AG09309 (cell line): ENCODE data around the gene GSTM5.
A peak's percentile ranks its signal among the peaks of the same experiment; 100 is the strongest.
"Not testable (repeated sequence)": the region's sequence is repeated elsewhere in the genome, so short reads cannot be mapped to it uniquely, and the experiment has no call there.

Experiments used
- DNase-seq: peaks from one replicate; pipeline ENCODE4 v3.0.0-alpha.2; 2010; ENCODE audit warnings: low read depth
- H3K4me3 ChIP-seq: 2 replicates; pipeline ENCODE4 v1.5.1; 2011; ENCODE audit warnings: mild to moderate bottlenecking, low read depth, low read length, moderate library complexity; ENCODE audit not compliant: control insufficient read depth
- CTCF ChIP-seq: IDR thresholded peaks from 2 replicates; pipeline ENCODE4 v1.5.1; 2011; ENCODE audit warnings: mild to moderate bottlenecking, low read depth, low read length, inconsistent platforms; ENCODE audit not compliant: insufficient read depth, control insufficient read depth; ENCODE audit errors: missing control alignments

Gene GSTM5

DNA sequence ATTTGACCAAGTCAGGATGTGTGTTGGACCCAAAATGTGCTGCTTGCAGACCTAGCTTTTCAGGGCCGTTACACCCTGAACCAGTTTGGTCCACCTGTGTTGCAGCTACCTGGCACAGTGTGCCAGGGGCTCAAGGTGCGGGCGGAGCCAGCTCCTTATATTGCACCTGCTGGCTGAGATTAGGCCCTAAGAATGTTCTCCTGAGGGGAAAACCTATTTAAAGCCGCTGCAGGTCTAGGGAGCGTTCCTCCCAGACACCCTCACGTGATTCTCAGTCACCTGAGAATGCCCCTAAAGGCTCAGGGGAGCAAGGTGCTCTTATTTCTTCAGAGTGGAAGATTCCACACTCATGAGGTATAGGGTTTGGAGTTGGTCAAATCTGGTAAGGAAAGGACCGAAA lies 16.8 kb downstream of the GSTM5 start:
- no peak for TF ChIP-seq CTCF
- no peak for DNase-seq
- H3K4me3 ChIP-seq: no peak overlapping the region

GRCh38 chr1:109730666-109731065 lies 18.6 kb downstream of the GSTM5 start:
- H3K4me3 ChIP-seq: no peak overlapping the region
- DNase-seq: no peak
- no peak for TF ChIP-seq CTCF

DNA sequence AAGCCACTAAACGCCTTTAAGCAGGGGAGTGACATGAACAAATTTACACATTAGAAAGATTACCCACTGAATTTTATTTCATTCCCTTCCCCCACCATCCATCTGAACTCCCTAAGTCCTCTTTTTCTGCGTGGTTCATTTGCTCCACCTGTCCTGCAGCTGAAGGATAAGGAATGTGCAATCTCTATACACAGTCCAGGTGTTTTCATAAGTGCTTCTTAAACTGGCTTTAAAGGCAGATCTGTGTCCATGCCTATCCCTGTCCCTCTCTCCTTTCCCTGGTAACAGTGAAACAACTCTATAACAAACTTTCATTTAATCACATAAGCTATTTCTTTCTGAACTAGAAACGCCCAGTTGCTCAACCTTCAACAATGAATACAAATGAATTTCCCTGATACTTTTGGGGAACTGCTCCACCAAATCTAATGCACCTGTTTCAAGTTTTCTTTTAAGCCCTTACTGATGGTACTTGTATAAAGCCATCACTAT lies 20.4 kb downstream of the GSTM5 start:
- no peak for TF ChIP-seq CTCF
- no peak overlapping the region for H3K4me3 ChIP-seq
- DNase-seq: no peak

DNA sequence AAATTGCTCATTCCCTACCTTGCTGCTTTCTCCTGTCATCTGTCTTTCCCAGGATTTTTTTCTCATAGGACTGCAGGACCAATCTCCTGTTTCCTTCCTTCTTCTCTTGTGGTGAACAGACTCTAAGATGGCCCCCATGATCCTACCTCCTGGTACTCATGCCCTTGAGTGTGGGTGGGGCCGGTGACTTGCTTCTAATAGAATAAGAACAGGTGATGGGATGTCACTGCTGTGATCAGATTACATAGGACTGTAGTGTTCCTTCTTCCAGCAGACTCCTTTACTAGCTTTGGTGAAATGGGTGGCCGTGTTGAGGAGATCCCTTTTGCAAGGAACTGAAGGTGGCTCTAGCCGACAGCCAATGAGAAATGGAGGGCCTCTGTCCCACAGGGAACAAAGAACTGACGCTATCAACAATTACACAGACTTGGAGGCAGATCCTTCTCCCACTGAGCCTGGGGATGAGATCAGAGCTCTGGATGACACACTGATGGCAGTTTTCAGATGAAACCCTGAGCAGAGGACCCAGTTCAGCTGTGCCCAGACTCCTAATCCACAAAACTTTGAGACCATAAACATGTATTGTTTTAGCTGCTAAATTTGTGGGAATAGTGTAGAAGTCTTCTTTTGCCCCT lies 21.3 kb downstream of the GSTM5 start:
- H3K4me3 ChIP-seq: no peak overlapping the region
- TF ChIP-seq CTCF: no peak
- no peak for DNase-seq

DNA sequence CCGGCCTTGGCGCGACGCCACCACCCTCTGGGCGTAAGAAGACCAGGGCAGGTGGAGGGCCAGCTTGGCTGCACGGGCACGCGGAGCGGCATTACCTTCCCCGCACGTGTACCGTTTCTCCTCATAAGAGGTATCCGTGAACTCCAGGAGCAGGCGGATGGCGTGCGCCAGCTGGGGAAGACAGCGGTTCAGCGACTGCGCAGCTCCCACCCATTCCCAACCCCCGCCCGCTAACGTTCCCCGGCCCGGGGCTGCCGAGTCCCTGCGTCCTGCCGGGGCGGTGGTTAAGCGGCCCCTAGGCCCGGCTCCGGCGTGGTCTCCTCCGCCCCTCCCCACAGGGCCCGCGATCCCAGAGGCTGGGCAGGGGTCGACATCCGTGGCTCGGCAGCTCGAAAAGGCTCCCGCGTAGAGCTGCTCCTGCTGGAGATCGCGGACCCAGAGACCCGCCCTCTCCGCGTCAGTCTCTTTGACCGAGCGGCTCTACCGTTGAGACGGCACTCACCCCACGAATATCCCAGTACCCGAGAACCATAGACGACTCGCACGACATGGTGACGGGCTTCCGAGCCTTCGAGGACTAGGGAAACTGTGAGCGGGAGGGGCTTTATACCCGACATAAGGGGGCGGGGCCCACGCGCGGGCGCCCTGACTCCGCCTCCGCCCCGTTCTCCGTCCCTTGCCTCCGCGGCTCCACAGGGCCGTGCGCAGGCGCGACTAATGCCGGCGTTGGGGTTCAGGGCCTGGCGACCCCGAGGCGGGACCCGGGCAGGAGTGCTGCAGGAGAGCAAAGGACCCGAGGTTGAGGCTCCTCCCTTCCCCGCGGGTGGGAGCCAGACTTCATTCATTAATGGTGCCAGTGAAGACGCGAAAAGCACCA lies 27.9 kb downstream of the GSTM5 start:
- H3K4me3 ChIP-seq: peak overlapping the region; percentile 85
- TF ChIP-seq CTCF: no peak
- no peak for DNase-seq

GRCh38 chr1:109740615-109741373 lies 28.7 kb downstream of the GSTM5 start, which contains the start of gene GSTM3:
TSS of gene GSTM3 (minus strand) at chr1:109741038. CDS start at chr1:109740287, 751 bp downstream.
- no peak for DNase-seq
- TF ChIP-seq CTCF: no peak
- H3K4me3 ChIP-seq: peak within 1 kb of the TSS; percentile 85

DNA sequence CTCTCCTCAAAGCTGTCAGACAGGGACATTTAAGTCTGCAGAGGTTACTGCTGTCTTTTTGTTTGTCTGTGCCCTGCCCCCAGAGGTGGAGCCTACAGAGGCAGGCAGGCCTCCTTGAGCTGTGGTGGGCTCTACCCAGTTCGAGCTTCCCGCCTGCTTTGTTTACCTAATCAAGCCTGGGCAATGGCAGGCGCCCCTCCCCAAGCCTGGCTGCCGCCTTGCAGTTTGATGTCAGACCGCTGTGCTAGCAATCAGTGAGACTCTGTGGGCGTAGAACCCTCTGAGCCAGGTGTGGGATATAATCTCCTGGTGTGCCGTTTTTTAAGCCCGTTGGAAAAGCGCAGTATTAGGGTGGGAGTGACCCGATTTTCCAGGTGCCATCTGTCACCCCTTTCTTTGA lies 36.3 kb downstream of the GSTM5 start:
- H3K4me3 ChIP-seq, DNase-seq: not testable (repeated sequence)
